Neural crest cell (in vitro differentiated cells): ENCODE results near the gene DNAH2. TPM values are rescaled to one million over a fixed set of nuclear protein-coding genes. Genes with fewer than 3 reads are reported as not detected.
A peak's percentile ranks its signal among the peaks of the same experiment; 100 is the strongest.

Experiments
- DNase-seq: peaks from one replicate; pipeline ENCODE4 v3.0.0; 2021; ENCODE audit warnings: low read depth, mixed read lengths, low spot score
- H3K27ac Mint-ChIP-seq: one replicate; pipeline ENCODE4 v1.8.0; 2021; ENCODE audit warnings: mild to moderate bottlenecking, mixed read lengths; ENCODE audit not compliant: unreplicated experiment
- H3K27me3 Mint-ChIP-seq: 2 replicates; pipeline ENCODE4 v1.8.0; 2021; ENCODE audit warnings: low read depth, mild to moderate bottlenecking, mixed read lengths
- H3K36me3 Mint-ChIP-seq: 2 replicates; pipeline ENCODE4 v1.8.0; 2021; ENCODE audit warnings: low read depth, mild to moderate bottlenecking, mixed read lengths
- H3K4me1 Mint-ChIP-seq: 2 replicates; pipeline ENCODE4 v1.8.0; 2021; ENCODE audit warnings: mixed read lengths
- H3K4me3 Mint-ChIP-seq: one replicate; pipeline ENCODE4 v1.8.0; 2021; ENCODE audit warnings: mild to moderate bottlenecking, mixed read lengths
- H3K9me3 Mint-ChIP-seq: 2 replicates; pipeline ENCODE4 v1.8.0; 2021; ENCODE audit warnings: mixed read lengths
- total RNA-seq: library from RNA; stranded (reverse); gene quantifications from 2 replicates; pipeline ENCODE4 v1.2.1, GENCODE V29; 2021
- TF ChIP-seq, protein P1 (sequence below): fragments of 200-600 bp; sonication (generic); conservative IDR thresholded peaks from 2 replicates; pipeline ENCODE4 v1.5.0; 2021; ENCODE audit warnings: antibody characterized with exemption, mild to moderate bottlenecking

The DNAH2 gene
- total RNA-seq, 1 donor from 2014 or later = 0.16 TPM

DNA sequence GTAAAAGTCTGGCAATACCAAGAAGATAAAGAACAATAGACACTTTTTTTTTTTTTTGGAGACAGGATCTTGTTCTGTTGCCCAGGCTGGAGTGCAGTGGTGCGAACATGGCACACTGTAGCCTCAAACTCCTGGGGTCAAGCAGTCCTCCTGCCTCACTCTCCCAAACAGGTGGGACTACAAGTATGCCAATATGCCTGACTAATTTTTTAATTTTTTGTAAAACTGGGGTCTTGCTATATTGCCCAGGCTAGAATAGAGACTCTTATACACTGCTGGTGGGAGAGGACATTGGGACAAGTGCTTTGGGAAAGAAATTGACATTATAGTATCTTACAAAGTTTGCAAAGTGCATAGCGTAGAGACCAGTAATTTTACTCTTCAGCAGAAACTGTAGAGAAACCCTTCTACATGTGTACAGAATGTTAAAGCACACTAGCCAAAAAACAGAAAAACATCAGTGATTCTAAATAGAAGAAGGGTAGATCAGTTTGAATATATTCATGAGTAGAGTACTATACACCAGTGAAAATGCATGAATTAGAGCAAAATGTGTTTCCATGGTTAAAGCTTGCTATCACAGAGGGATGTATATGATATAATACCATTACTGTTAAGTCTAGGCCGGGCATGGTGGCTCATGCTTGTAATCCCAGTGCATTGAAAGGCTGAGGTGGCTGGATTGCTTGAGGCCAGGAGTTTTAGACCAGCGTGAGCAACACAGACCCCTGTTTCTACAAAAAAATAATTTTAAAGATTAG is 19.5 kb upstream of the DNAH2 start:
- DNase-seq = no peak
- no peak overlapping the region for H3K27ac Mint-ChIP-seq
- H3K9me3 Mint-ChIP-seq = no peaks in the 10 kb centered on the region
- H3K4me3 Mint-ChIP-seq = no peak overlapping the region
- peaks cover 20% of the 10 kb centered on the region for H3K36me3 Mint-ChIP-seq
- no peaks in the 10 kb centered on the region for H3K27me3 Mint-ChIP-seq
- TF ChIP-seq, protein P1, sequence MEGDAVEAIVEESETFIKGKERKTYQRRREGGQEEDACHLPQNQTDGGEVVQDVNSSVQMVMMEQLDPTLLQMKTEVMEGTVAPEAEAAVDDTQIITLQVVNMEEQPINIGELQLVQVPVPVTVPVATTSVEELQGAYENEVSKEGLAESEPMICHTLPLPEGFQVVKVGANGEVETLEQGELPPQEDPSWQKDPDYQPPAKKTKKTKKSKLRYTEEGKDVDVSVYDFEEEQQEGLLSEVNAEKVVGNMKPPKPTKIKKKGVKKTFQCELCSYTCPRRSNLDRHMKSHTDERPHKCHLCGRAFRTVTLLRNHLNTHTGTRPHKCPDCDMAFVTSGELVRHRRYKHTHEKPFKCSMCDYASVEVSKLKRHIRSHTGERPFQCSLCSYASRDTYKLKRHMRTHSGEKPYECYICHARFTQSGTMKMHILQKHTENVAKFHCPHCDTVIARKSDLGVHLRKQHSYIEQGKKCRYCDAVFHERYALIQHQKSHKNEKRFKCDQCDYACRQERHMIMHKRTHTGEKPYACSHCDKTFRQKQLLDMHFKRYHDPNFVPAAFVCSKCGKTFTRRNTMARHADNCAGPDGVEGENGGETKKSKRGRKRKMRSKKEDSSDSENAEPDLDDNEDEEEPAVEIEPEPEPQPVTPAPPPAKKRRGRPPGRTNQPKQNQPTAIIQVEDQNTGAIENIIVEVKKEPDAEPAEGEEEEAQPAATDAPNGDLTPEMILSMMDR = no peak
- H3K4me1 Mint-ChIP-seq = peaks cover 3% of the 10 kb centered on the region

DNA sequence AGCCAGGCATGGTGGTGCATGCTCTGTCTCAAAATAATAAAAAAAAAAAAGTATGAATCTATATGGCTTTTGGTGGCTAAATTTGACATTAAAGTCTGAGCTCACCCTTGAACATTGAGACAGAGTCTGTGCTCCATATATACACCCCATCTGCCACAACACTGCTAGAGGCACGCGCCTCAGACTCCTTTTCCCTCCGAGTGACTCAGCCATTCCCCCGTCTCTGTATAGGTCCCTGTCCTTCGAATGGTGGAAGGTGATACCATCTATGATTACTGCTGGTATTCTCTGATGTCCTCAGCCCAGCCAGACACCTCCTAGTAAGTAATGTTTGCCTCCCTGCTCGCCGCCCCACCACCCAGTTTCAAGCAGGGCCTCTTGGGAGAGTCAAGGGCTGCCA is 17.0 kb upstream of the DNAH2 start:
- peaks cover 7% of the 10 kb centered on the region for H3K27me3 Mint-ChIP-seq
- DNase-seq = no peak
- peaks cover 13% of the 10 kb centered on the region for H3K36me3 Mint-ChIP-seq
- H3K9me3 Mint-ChIP-seq = no peaks in the 10 kb centered on the region
- H3K4me1 Mint-ChIP-seq = peaks cover 21% of the 10 kb centered on the region
- TF ChIP-seq, protein P1 = no peak
- H3K27ac Mint-ChIP-seq = peak overlapping the region; percentile 62
- H3K4me3 Mint-ChIP-seq = no peak overlapping the region

DNA sequence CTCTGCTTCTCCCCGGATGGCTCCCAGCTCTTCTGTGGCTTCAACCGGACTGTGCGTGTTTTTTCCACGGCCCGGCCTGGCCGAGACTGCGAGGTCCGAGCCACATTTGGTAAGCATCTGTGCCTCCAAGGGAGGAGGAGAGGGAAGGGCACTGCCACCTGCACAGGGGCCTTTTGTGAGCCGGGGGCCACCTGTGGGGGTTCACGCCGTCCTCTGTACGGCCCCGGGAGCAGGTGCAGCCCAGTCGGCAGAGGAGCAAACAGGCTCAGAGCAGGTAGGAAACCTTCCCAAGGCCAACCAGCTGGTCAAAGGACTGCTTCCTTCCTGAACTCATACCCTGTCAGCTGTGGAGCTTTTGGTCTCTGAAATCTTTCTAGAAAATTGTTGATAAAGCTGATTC is 15.9 kb upstream of the DNAH2 start:
- Mint-ChIP-seq H3K4me3 (peak overlapping the region; percentile 50), H3K4me1 (peaks cover 33% of the 10 kb centered on the region), H3K27ac (peak overlapping the region; percentile 67), H3K36me3 (peaks cover 5% of the 10 kb centered on the region), H3K27me3 (peaks cover 15% of the 10 kb centered on the region), H3K9me3 (no peaks in the 10 kb centered on the region)
- no peak for DNase-seq
- TF ChIP-seq, protein P1 = no peak

DNA sequence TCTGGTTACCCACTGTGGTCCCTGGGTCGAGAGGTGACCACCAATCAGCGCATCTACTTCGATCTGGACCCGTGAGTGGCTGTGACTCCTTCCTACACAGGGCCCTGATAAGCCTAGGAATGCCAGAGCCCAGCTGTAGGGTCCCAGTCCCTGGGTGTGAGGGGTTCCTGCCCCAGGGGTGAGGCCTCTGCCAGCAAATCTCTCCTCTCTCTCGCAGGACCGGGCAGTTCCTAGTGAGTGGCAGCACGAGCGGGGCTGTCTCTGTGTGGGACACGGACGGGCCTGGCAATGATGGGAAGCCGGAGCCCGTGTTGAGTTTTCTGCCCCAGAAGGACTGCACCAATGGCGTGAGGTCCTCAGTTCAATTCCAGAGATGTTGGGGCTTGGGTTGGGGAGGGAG is 14.8 kb upstream of the DNAH2 start:
- no peak for DNase-seq
- Mint-ChIP-seq H3K9me3 (no peaks in the 10 kb centered on the region), H3K27me3 (peaks cover 15% of the 10 kb centered on the region), H3K27ac (peak overlapping the region; percentile 96), H3K4me3 (no peak overlapping the region), H3K36me3 (peaks cover 5% of the 10 kb centered on the region), H3K4me1 (peaks cover 41% of the 10 kb centered on the region)
- TF ChIP-seq, protein P1 = no peak

DNA sequence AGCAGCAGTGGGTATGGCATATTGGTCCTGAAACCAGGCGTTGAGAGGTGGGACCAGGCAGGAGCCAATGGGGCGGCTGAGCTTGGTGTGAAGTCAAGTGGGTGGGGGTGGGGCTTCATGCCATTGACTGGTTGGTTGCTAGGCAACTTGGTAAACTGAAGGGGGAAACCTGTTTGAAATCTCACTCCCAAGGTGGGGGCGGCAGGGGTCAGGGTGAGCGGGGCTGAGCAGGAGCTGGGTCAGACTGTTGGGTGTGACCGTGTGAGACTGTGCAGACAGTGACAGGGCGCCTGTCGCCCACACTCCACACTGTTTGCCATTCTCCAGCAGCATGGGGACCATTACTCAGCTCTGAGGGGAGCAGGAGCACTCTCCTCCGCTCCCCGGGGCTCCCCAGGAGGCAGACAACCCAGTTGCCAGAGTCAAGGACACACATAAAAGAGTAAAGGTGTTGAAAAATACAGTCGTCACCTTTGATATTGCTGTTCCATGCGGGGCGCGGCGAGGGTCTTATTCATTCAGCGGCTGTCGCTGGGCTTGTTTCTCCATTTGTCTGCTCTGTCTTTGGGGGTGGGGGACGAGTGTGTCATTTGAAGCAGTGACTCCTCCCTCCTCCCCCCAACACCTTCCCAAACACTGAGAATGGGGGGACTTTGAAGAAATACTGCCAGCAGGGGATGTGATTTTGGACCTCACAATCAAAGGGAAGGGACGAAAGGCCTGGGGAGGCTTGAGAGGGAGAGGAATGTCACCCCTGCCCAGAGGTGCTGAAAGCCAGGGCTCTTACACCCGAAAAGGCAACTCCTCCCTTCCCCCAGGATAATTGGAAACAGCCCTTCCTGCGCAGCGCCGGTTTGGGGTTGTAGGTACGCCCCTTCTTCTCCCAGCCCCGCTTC is 13.7 kb upstream of the DNAH2 start:
- peaks cover 15% of the 10 kb centered on the region for H3K27me3 Mint-ChIP-seq
- peak overlapping the region; percentile 87 for H3K4me3 Mint-ChIP-seq
- H3K36me3 Mint-ChIP-seq = peaks cover 2% of the 10 kb centered on the region
- DNase-seq = no peak
- H3K9me3 Mint-ChIP-seq = no peaks in the 10 kb centered on the region
- peak overlapping the region; percentile 96 for H3K27ac Mint-ChIP-seq
- H3K4me1 Mint-ChIP-seq = peaks cover 41% of the 10 kb centered on the region
- TF ChIP-seq, protein P1 = no peak
